Activated CD4-positive, alpha-beta memory T cell treated with anti-CD3 and anti-CD28 coated beads for 36 hours (primary cell): ENCODE measurements around the gene VWA8. TPM values are rescaled to one million over a fixed set of nuclear protein-coding genes. Genes with fewer than 3 reads are reported as not detected.
"Not testable (repeated sequence)": the region's sequence is repeated elsewhere in the genome, so short reads cannot be mapped to it uniquely, and the experiment has no call there.

ENCODE experiments used
- CTCF ChIA-PET: fragments of 350-600 bp; sonication (Branson Sonifier 250); formaldehyde crosslinking; loops from one replicate; lab custom pipeline; 2021; ENCODE audit warnings: antibody characterized with exemption, inconsistent platforms; lab: Charles Lee
- POLR2A ChIA-PET: fragments of 350-600 bp; sonication (Branson Sonifier 250); formaldehyde crosslinking; loops from one replicate; lab custom pipeline; 2021; ENCODE audit warnings: antibody characterized with exemption; lab: Charles Lee
- DNase-seq: peaks from one replicate; pipeline ENCODE4 v3.0.0-alpha.2; 2020
- H3K27ac Mint-ChIP-seq: one replicate; pipeline ENCODE4 v1.8.0; 2021; ENCODE audit warnings: mixed read lengths
- H3K27me3 Mint-ChIP-seq: one replicate; pipeline ENCODE4 v1.8.0; 2021; ENCODE audit warnings: mixed read lengths
- H3K36me3 Mint-ChIP-seq: one replicate; pipeline ENCODE4 v1.8.0; 2021; ENCODE audit warnings: mixed read lengths
- H3K4me1 Mint-ChIP-seq: one replicate; pipeline ENCODE4 v1.8.0; 2021; ENCODE audit warnings: low read depth, mixed read lengths
- H3K4me3 Mint-ChIP-seq: one replicate; pipeline ENCODE4 v1.8.0; 2021; ENCODE audit warnings: mild to moderate bottlenecking, mixed read lengths
- H3K9me3 Mint-ChIP-seq: one replicate; pipeline ENCODE4 v1.8.0; 2021; ENCODE audit warnings: mixed read lengths
- intact Hi-C: fragments of 100-400 bp; cut with micrococcal nuclease; formaldehyde crosslinking; loops from one replicate; pipeline ENCODE4 v1.15.1; 2023
- total RNA-seq, 2 experiments: library from RNA; stranded (reverse); gene quantifications; one replicate each; pipeline ENCODE4 v1.2.3, GENCODE V29; 2021

VWA8 gene
- total RNA-seq, 2 experiments from 2014 or later, result 16.8 to 17.1 TPM

DNA sequence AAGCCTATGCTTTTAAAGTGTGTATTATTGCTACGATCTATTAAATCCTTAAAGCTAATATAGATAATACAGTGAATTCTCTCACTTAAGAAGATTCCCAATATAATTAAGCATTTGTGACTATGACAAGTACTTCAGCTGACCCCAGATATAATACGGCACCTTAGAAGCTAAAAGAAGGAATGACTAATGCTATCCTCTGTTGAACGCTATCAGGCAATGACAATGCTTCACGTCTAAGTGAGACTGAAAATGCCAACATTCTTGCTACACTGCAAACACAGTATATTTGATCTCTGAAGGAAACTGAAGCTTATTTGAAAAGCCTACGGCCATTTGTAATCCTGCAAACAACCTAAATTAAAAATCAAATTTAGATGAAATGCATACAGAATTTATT lies 19.7 kb downstream of the VWA8 start:
- peaks cover 21% of the 10 kb centered on the region for H3K36me3 Mint-ChIP-seq
- H3K4me3 Mint-ChIP-seq, result no peak overlapping the region
- no peaks in the 10 kb centered on the region for H3K27me3 Mint-ChIP-seq
- H3K4me1 Mint-ChIP-seq, result peaks cover 4% of the 10 kb centered on the region
- H3K9me3 Mint-ChIP-seq, result peaks cover 12% of the 10 kb centered on the region
- DNase-seq, result no peak
- ChIA-PET POLR2A (interaction anchor here (1.2 kb wide), 1 partner anchor 14 kb away, joined by 3 read pairs; no protein-coding TSS in a partner anchor), CTCF (interaction anchor here (1.0 kb wide), 1 partner anchor 34 kb away, joined by 3 read pairs; no protein-coding TSS in a partner anchor)
- intact Hi-C loops, result no loop called here
- no peak overlapping the region for H3K27ac Mint-ChIP-seq

DNA sequence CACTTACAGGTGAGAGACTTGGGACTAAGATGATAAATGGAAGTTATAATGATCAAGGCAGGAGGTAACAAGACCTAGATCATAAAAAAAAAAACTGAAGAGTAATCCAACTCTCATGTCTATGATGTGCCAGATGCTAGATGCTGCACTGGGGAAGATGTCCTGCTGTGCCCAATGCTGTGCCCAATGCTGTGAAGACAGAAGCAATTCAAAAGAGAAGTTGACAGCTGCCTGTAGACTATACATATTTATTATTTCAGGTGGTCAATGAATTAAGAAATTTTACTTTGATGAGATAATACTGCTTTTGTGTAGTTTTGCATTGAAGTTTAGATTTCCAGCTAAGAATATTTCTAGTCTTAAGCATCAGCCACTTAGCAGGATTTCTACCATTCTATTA lies 21.5 kb downstream of the VWA8 start:
- no peak overlapping the region for H3K27ac Mint-ChIP-seq
- CTCF ChIA-PET, result no interaction called here
- H3K4me3 Mint-ChIP-seq, result no peak overlapping the region
- intact Hi-C loops, result no loop called here
- POLR2A ChIA-PET, result no interaction called here
- H3K4me1 Mint-ChIP-seq, result peaks cover 4% of the 10 kb centered on the region
- no peaks in the 10 kb centered on the region for H3K9me3 Mint-ChIP-seq
- no peak for DNase-seq
- H3K36me3 Mint-ChIP-seq, result peaks cover 5% of the 10 kb centered on the region
- no peaks in the 10 kb centered on the region for H3K27me3 Mint-ChIP-seq

DNA sequence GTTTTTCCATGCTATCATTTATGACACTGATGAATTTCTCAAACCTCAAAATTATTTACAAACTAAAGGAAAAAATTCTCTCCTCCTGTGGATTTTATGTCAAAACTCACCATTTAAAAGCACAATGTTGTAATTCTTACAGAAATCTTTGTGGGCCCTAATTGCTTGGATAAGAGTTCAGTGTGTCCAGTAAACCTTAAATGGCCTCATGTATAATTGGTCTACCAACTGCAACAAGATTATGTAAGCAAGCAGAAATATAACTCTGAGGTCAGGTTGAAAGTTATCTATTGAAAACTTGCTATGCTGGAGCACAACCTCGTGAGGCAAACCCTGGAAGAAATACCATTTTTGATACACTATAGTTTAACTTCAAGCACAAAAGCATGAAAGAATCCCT lies 22.0 kb downstream of the VWA8 start:
- POLR2A ChIA-PET, result no interaction called here
- Mint-ChIP-seq H3K9me3 (no peaks in the 10 kb centered on the region), H3K4me3 (no peak overlapping the region), H3K27ac (no peak overlapping the region), H3K27me3 (no peaks in the 10 kb centered on the region), H3K36me3 (peaks cover 9% of the 10 kb centered on the region), H3K4me1 (peaks cover 4% of the 10 kb centered on the region)
- no peak for DNase-seq
- CTCF ChIA-PET, result interaction anchor here (0.7 kb wide), 2 partner anchors 23 to 706 kb away, joined by 3 to 4 read pairs; no protein-coding TSS in a partner anchor
- intact Hi-C loops, result no loop called here

DNA sequence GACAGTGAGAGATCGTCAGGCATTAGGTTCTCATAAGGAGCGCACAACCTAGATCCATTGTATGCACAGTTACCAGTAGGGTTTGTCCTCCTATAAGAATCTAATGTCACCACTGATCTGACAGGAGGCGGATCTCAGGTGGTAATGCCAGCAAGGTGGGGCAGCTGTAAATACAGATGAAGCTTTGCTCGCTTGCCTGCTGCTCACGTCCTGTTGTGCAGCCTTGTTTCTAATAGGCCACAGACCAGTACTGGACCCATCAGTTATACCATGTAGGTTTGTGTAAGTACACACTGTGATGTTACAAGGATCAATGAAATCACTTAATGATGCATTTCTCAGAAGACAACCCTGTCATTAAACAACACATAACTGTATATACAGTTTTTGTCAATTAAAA lies 23.5 kb downstream of the VWA8 start:
- H3K4me1 Mint-ChIP-seq, result peaks cover 10% of the 10 kb centered on the region
- no peak overlapping the region for H3K4me3 Mint-ChIP-seq
- no peak for DNase-seq
- intact Hi-C loops, result no loop called here
- CTCF ChIA-PET, result no interaction called here
- H3K9me3 Mint-ChIP-seq, result no peaks in the 10 kb centered on the region
- H3K27me3 Mint-ChIP-seq, result no peaks in the 10 kb centered on the region
- H3K36me3 Mint-ChIP-seq, result peaks cover 13% of the 10 kb centered on the region
- no peak overlapping the region for H3K27ac Mint-ChIP-seq
- POLR2A ChIA-PET, result no interaction called here

DNA sequence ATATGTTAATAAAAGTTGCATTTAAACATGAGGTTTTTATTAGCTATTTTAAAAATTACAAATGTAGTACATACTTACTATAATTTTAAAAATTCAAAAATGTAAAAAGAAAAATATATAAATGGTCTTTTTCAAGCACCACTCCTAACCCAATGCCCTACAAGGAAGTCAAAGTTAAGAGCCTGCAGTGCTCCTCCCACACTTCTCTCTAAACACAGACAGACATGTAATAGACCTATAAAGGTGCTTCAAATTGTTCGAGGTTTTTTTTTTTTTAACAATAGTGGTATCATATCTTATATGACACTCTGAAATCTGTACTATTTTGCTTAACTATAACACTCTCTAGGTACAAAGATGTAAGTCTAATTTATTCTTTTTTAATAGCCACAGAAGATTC lies 25.4 kb downstream of the VWA8 start:
- DNase-seq, result no peak
- Mint-ChIP-seq H3K27me3 (no peaks in the 10 kb centered on the region), H3K36me3 (peaks cover 12% of the 10 kb centered on the region), H3K4me1 (peaks cover 14% of the 10 kb centered on the region), H3K27ac (no peak overlapping the region), H3K4me3 (no peak overlapping the region), H3K9me3 (no peaks in the 10 kb centered on the region)
- POLR2A ChIA-PET, result no interaction called here
- intact Hi-C loops, result no loop called here
- CTCF ChIA-PET, result no interaction called here

- no peaks in the 10 kb centered on the region for H3K27me3 Mint-ChIP-seq
- H3K9me3 Mint-ChIP-seq, result no peaks in the 10 kb centered on the region
- H3K36me3 Mint-ChIP-seq, result peaks cover 15% of the 10 kb centered on the region
- H3K4me1 Mint-ChIP-seq, result peaks cover 17% of the 10 kb centered on the region
- POLR2A ChIA-PET, result no interaction called here
- intact Hi-C loops, result no loop called here
- H3K4me3 Mint-ChIP-seq, result no peak overlapping the region
- DNase-seq, result no peak
- no peak overlapping the region for H3K27ac Mint-ChIP-seq
- CTCF ChIA-PET, result interaction anchor here (0.8 kb wide), 1 partner anchor 31 kb away, joined by 3 read pairs; no protein-coding TSS in a partner anchor
These were observed 25.9 kb downstream of the VWA8 start for GRCh38 chr13:41934994-41935393.

DNA sequence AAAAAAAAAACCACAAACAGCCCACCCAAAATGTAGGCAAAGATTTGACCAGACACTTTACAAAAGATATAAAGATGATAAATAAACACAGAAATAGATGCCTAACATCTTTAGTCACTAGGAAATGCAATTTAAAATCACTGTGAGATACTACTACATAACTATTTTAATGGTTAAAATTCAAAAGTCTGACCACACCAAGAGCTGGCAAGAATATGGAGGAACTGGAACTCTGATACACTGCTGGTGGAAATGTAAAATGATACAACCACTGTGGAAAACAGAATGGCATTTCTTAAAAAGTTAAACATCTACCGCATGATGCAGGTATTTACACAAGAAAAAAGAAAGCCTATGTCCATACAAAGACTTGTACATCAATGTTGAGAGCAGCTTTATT lies 26.8 kb downstream of the VWA8 start:
- intact Hi-C loops, result no loop called here
- CTCF ChIA-PET, result interaction anchor here (0.8 kb wide), 1 partner anchor 30 kb away, joined by 3 read pairs; no protein-coding TSS in a partner anchor

GRCh38 chr13:41931337-41931736 lies 29.6 kb downstream of the VWA8 start:
- Mint-ChIP-seq H3K27me3 (no peaks in the 10 kb centered on the region), H3K36me3 (peaks cover 23% of the 10 kb centered on the region), H3K27ac (no peak overlapping the region), H3K9me3 (no peaks in the 10 kb centered on the region), H3K4me3 (no peak overlapping the region), H3K4me1 (peaks cover 39% of the 10 kb centered on the region)
- intact Hi-C loops, result no loop called here
- DNase-seq, result no peak
- ChIA-PET POLR2A (interaction anchor here (0.8 kb wide), 1 partner anchor 120 kb away, joined by 6 read pairs; no protein-coding TSS in a partner anchor), CTCF (interaction anchor here (0.6 kb wide), 3 partner anchors 27 to 439 kb away, joined by 3 read pairs; no protein-coding TSS in a partner anchor)

More for the DNA sequence above, 26.8 kb downstream of the VWA8 start:
- DNase-seq, result no peak
- H3K27me3 Mint-ChIP-seq, result no peaks in the 10 kb centered on the region
- H3K4me1 Mint-ChIP-seq, result peaks cover 21% of the 10 kb centered on the region
- H3K27ac Mint-ChIP-seq, result no peak overlapping the region
- POLR2A ChIA-PET, result no interaction called here
- peaks cover 15% of the 10 kb centered on the region for H3K36me3 Mint-ChIP-seq
- no peak overlapping the region for H3K4me3 Mint-ChIP-seq
- no peaks in the 10 kb centered on the region for H3K9me3 Mint-ChIP-seq

GRCh38 chr13:41930154-41930553 lies 30.8 kb downstream of the VWA8 start:
- H3K27ac Mint-ChIP-seq, result no peak overlapping the region
- ChIA-PET CTCF (interaction anchor here (0.6 kb wide), 1 partner anchor 23 kb away, joined by 3 read pairs; no protein-coding TSS in a partner anchor), POLR2A (no interaction called here)
- no peak for DNase-seq
- peaks cover 39% of the 10 kb centered on the region for H3K4me1 Mint-ChIP-seq
- intact Hi-C loops, result no loop called here
- peaks cover 34% of the 10 kb centered on the region for H3K36me3 Mint-ChIP-seq
- no peak overlapping the region for H3K4me3 Mint-ChIP-seq
- H3K27me3 Mint-ChIP-seq, result no peaks in the 10 kb centered on the region
- H3K9me3 Mint-ChIP-seq, result peaks cover 5% of the 10 kb centered on the region

DNA sequence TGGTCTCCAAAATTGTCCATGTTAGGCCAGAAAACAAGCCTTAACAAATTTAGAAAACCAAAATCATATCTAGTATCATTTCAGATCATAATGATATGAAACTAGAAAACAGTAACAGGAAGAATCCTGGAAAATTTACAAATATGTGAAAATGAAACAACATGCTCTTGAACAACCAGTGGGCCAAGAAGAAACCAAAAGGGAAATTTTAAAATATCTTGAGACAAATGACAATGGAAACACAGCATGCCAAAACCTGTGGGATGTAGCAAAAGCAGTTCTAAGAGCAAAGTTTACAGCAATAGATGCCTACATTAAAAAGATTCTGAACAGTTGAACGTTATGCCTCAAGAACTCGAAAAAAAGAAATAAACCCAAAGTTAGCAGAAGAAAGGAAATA lies 32.6 kb downstream of the VWA8 start:
- intact Hi-C loops, result loop anchor here (1.0 kb wide), 1 partner anchor 11 kb away; no protein-coding TSS in a partner anchor
- CTCF ChIA-PET, result interaction anchor here (0.6 kb wide), 1 partner anchor 241 kb away, joined by 5 read pairs; no protein-coding TSS in a partner anchor
- H3K27ac Mint-ChIP-seq, result peak overlapping the region; percentile 59
- H3K36me3 Mint-ChIP-seq, result peaks cover 40% of the 10 kb centered on the region
- peaks cover 22% of the 10 kb centered on the region for H3K9me3 Mint-ChIP-seq
- peaks cover 47% of the 10 kb centered on the region for H3K4me1 Mint-ChIP-seq
- peak overlapping the region; percentile 34 for H3K4me3 Mint-ChIP-seq
- POLR2A ChIA-PET, result no interaction called here
- no peak for DNase-seq
- no peaks in the 10 kb centered on the region for H3K27me3 Mint-ChIP-seq

- no peak overlapping the region for H3K4me3 Mint-ChIP-seq
- H3K27me3 Mint-ChIP-seq, result no peaks in the 10 kb centered on the region
- H3K27ac Mint-ChIP-seq, result no peak overlapping the region
- intact Hi-C loops, result no loop called here
- H3K9me3 Mint-ChIP-seq, result peaks cover 39% of the 10 kb centered on the region
- no peak for DNase-seq
- ChIA-PET POLR2A (interaction anchor here (1.0 kb wide), 1 partner anchor 8 kb away, joined by 3 read pairs; no protein-coding TSS in a partner anchor), CTCF (no interaction called here)
- peaks cover 53% of the 10 kb centered on the region for H3K36me3 Mint-ChIP-seq
- peaks cover 34% of the 10 kb centered on the region for H3K4me1 Mint-ChIP-seq
These were observed 35.9 kb downstream of the VWA8 start for GRCh38 chr13:41925014-41925413.

DNA sequence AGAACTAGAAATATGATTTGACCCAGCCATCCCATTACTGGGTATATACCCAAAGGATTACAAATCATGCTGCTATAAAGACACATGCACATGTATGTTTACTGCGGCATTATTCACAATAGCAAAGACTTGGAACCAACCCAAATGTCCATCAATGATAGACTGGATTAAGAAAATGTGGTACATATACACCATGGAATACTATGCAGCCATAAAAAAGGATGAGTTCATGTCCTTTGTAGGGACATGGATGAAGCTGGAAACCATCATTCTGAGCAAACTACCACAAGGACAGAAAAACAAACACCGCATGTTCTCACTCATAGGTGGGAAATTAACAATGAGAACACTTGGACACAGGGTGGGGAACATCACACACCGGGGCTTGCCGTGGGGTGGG lies 38.0 kb downstream of the VWA8 start:
- H3K36me3 Mint-ChIP-seq, result peaks cover 52% of the 10 kb centered on the region
- POLR2A ChIA-PET, intact Hi-C loops, CTCF ChIA-PET, DNase-seq, H3K4me3 Mint-ChIP-seq, H3K27ac Mint-ChIP-seq, H3K27me3 Mint-ChIP-seq: not testable (repeated sequence)
- peaks cover 25% of the 10 kb centered on the region for H3K4me1 Mint-ChIP-seq
- peaks cover 39% of the 10 kb centered on the region for H3K9me3 Mint-ChIP-seq
